ENCODE data around the gene AMH. TPM values are rescaled to one million over a fixed set of nuclear protein-coding genes. Genes with fewer than 3 reads are reported as not detected.
A peak's percentile ranks its signal among the peaks of the same experiment; 100 is the strongest.

Gene AMH
- total RNA-seq, 2 donors from 2014 or later, result 2.8 to 3.5 TPM

- Mint-ChIP-seq H3K9me3 (no peaks in the 10 kb centered on the region), H3K36me3 (peaks cover 5% of the 10 kb centered on the region), H3K27me3 (no peaks in the 10 kb centered on the region), H3K27ac (no peak overlapping the region), H3K4me3 (no peak overlapping the region), H3K4me1 (ENCODE audit: low read depth in 2 of 2) (peaks cover 26 to 30% of the 10 kb centered on the region in 2 donors)
- no peak for ATAC-seq
- no peak for DNase-seq (ENCODE audit: low spot score)
These were observed 4.6 kb upstream of the AMH start for GRCh38 chr19:2244486-2244885.

- DNase-seq (ENCODE audit: low spot score), result no peak
- H3K27me3 Mint-ChIP-seq, result no peaks in the 10 kb centered on the region
- H3K4me1 Mint-ChIP-seq (ENCODE audit: low read depth in 2 of 2), result peaks cover 19 to 24% of the 10 kb centered on the region in 2 donors
- no peaks in the 10 kb centered on the region for H3K9me3 Mint-ChIP-seq
- no peak for ATAC-seq
- no peak overlapping the region for H3K4me3 Mint-ChIP-seq
- H3K27ac Mint-ChIP-seq, result no peak overlapping the region
- no peaks in the 10 kb centered on the region for H3K36me3 Mint-ChIP-seq
These were observed 3.9 kb upstream of the AMH start for GRCh38 chr19:2245273-2245672.

GRCh38 chr19:2246014-2246620 is 3.0 kb upstream of the AMH start:
- H3K36me3 Mint-ChIP-seq, result no peaks in the 10 kb centered on the region
- ATAC-seq (no peak), DNase-seq (ENCODE audit: low spot score) (no peak)
- no peaks in the 10 kb centered on the region for H3K9me3 Mint-ChIP-seq
- H3K4me3 Mint-ChIP-seq, result no peak overlapping the region
- no peak overlapping the region for H3K27ac Mint-ChIP-seq
- H3K4me1 Mint-ChIP-seq (ENCODE audit: low read depth in 2 of 2), result peaks cover 10 to 16% of the 10 kb centered on the region in 2 donors
- no peaks in the 10 kb centered on the region for H3K27me3 Mint-ChIP-seq

GRCh38 chr19:2246801-2247361 is 2.2 kb upstream of the AMH start:
- no peak overlapping the region for H3K4me3 Mint-ChIP-seq
- H3K4me1 Mint-ChIP-seq (ENCODE audit: low read depth in 2 of 2), result peaks cover 6 to 9% of the 10 kb centered on the region in 2 donors
- DNase-seq (ENCODE audit: low spot score) (no peak), ATAC-seq (no peak)
- no peaks in the 10 kb centered on the region for H3K9me3 Mint-ChIP-seq
- no peaks in the 10 kb centered on the region for H3K36me3 Mint-ChIP-seq
- H3K27ac Mint-ChIP-seq, result no peak overlapping the region
- H3K27me3 Mint-ChIP-seq, result no peaks in the 10 kb centered on the region

- Mint-ChIP-seq H3K4me1 (ENCODE audit: low read depth in 2 of 2) (peaks cover 2 to 4% of the 10 kb centered on the region in 2 donors), H3K4me3 (no peak overlapping the region), H3K27me3 (no peaks in the 10 kb centered on the region), H3K9me3 (no peaks in the 10 kb centered on the region), H3K36me3 (no peaks in the 10 kb centered on the region), H3K27ac (no peak overlapping the region)
- ATAC-seq, result no peak
- DNase-seq (ENCODE audit: low spot score), result no peak
These were observed 1.6 kb upstream of the AMH start for GRCh38 chr19:2247433-2248101.

GRCh38 chr19:2248136-2249009 is 750 bp upstream of the AMH start:
- Mint-ChIP-seq H3K4me3 (no peak overlapping the region), H3K27ac (no peak overlapping the region), H3K27me3 (no peaks in the 10 kb centered on the region), H3K4me1 (ENCODE audit: low read depth in 2 of 2) (peaks cover 0 to 4% of the 10 kb centered on the region in 2 donors), H3K9me3 (no peaks in the 10 kb centered on the region), H3K36me3 (no peaks in the 10 kb centered on the region)
- no peak for ATAC-seq
- no peak for DNase-seq (ENCODE audit: low spot score)

GRCh38 chr19:2249880-2250765 is 1.0 kb downstream of the AMH start:
- no peak for DNase-seq (ENCODE audit: low spot score)
- ATAC-seq, result peak in 1 of 2 donors; percentile 1
- Mint-ChIP-seq H3K27me3 (no peaks in the 10 kb centered on the region), H3K27ac (no peak overlapping the region), H3K4me1 (ENCODE audit: low read depth in 2 of 2) (peaks cover 0 to 4% of the 10 kb centered on the region in 2 donors), H3K36me3 (no peaks in the 10 kb centered on the region), H3K9me3 (no peaks in the 10 kb centered on the region), H3K4me3 (no peak overlapping the region)

GRCh38 chr19:2250766-2251105 is 1.6 kb downstream of the AMH start:
- no peak for ATAC-seq
- H3K4me3 Mint-ChIP-seq, result no peak overlapping the region
- H3K27me3 Mint-ChIP-seq, result no peaks in the 10 kb centered on the region
- no peak for DNase-seq (ENCODE audit: low spot score)
- H3K27ac Mint-ChIP-seq, result no peak overlapping the region
- H3K9me3 Mint-ChIP-seq, result no peaks in the 10 kb centered on the region
- H3K36me3 Mint-ChIP-seq, result no peaks in the 10 kb centered on the region
- H3K4me1 Mint-ChIP-seq (ENCODE audit: low read depth in 2 of 2), result peaks cover 0 to 4% of the 10 kb centered on the region in 2 donors

- Mint-ChIP-seq H3K27me3 (no peaks in the 10 kb centered on the region), H3K27ac (no peak overlapping the region), H3K4me3 (no peak overlapping the region), H3K4me1 (ENCODE audit: low read depth in 2 of 2) (peaks cover 0 to 4% of the 10 kb centered on the region in 2 donors), H3K36me3 (no peaks in the 10 kb centered on the region), H3K9me3 (no peaks in the 10 kb centered on the region)
- ATAC-seq (peak in 1 of 2 donors; percentile 8), DNase-seq (ENCODE audit: low spot score) (no peak)
These were observed 2.3 kb downstream of the AMH start for GRCh38 chr19:2251106-2252054.

GRCh38 chr19:2252055-2252796 is 3.1 kb downstream of the AMH start:
- Mint-ChIP-seq H3K4me3 (peak overlapping the region; percentile 39), H3K27ac (no peak overlapping the region), H3K9me3 (no peaks in the 10 kb centered on the region), H3K27me3 (no peaks in the 10 kb centered on the region), H3K36me3 (no peaks in the 10 kb centered on the region), H3K4me1 (ENCODE audit: low read depth in 2 of 2) (peaks cover 0 to 4% of the 10 kb centered on the region in 2 donors)
- ATAC-seq (no peak), DNase-seq (ENCODE audit: low spot score) (no peak)

GRCh38 chr19:2252797-2253105 is 3.6 kb downstream of the AMH start:
- H3K36me3 Mint-ChIP-seq, result no peaks in the 10 kb centered on the region
- H3K27ac Mint-ChIP-seq, result no peak overlapping the region
- peak overlapping the region; percentile 39 for H3K4me3 Mint-ChIP-seq
- peak in 1 of 2 donors; percentile 3 for ATAC-seq
- H3K4me1 Mint-ChIP-seq (ENCODE audit: low read depth in 2 of 2), result peaks cover 0 to 4% of the 10 kb centered on the region in 2 donors
- no peaks in the 10 kb centered on the region for H3K9me3 Mint-ChIP-seq
- no peak for DNase-seq (ENCODE audit: low spot score)
- no peaks in the 10 kb centered on the region for H3K27me3 Mint-ChIP-seq

Measured in natural killer cell treated with Interleukin-12 subunit alpha and Interleukin-12 subunit beta and Interleukin-15 and Interleukin-18, amount 100 ng/mL, for 72 hours (primary cell).